ENCODE results near the gene LSM3. TPM values are rescaled to one million over a fixed set of nuclear protein-coding genes. Genes with fewer than 3 reads are reported as not detected.
"Not testable (repeated sequence)": the region's sequence is repeated elsewhere in the genome, so short reads cannot be mapped to it uniquely, and the experiment has no call there.

LSM3 gene
- total and polyA plus RNA-seq, 2 experiments from 2014 or later, result 12.4 to 22.1 TPM

GRCh38 chr3:14228681-14229470 lies 50.3 kb downstream of the LSM3 start:
- TF ChIP-seq EZH2phosphoT487 (IDR thresholded peaks at IDR 0.05; ENCODE audit: low read depth, severe bottlenecking, unreplicated experiment), result peak; percentile 73
- TF ChIP-seq EZH2 (IDR thresholded peaks at IDR 0.05; ENCODE audit: borderline replicate concordance), result no peak
- WGBS (ENCODE audit: low lambda C conversion rate, missing lambda C conversion rate), result 63% methylated on average over 8 of the region's 8 CpGs
- peaks cover 76% of the 10 kb centered on the region for H3K4me1 ChIP-seq (ENCODE audit: insufficient read depth)

GRCh38 chr3:14229695-14230094 lies 51.1 kb downstream of the LSM3 start:
- not testable (repeated sequence) for H3K79me2 ChIP-seq
- 28% methylated on average over 6 of the region's 6 CpGs for WGBS (ENCODE audit: low lambda C conversion rate, missing lambda C conversion rate)

More at GRCh38 chr3:14228681-14229470, 50.3 kb downstream of the LSM3 start:
- peak overlapping the region; percentile 73 for H3K27ac ChIP-seq
- H3K9me2 ChIP-seq (replicated peaks; ENCODE audit: insufficient read depth), result no peaks in the 10 kb centered on the region
- peak overlapping the region; percentile 20 for H3K4me2 ChIP-seq
- H4K20me1 ChIP-seq (ENCODE audit: insufficient read depth, poor library complexity, severe bottlenecking), result no peaks in the 10 kb centered on the region
- no peak overlapping the region for H2AFZ ChIP-seq
- no peaks in the 10 kb centered on the region for H3K9me3 ChIP-seq (ENCODE audit: low read depth)
- H3K79me2 ChIP-seq, result no peaks in the 10 kb centered on the region
- H3K27me3 ChIP-seq, result no peaks in the 10 kb centered on the region
- H3K4me3 ChIP-seq, result no peak overlapping the region
- no peaks in the 10 kb centered on the region for H3K36me3 ChIP-seq (replicated peaks; ENCODE audit: insufficient read depth, low read depth)
- DNase-seq (ENCODE audit: low spot score), result no peak

DNA sequence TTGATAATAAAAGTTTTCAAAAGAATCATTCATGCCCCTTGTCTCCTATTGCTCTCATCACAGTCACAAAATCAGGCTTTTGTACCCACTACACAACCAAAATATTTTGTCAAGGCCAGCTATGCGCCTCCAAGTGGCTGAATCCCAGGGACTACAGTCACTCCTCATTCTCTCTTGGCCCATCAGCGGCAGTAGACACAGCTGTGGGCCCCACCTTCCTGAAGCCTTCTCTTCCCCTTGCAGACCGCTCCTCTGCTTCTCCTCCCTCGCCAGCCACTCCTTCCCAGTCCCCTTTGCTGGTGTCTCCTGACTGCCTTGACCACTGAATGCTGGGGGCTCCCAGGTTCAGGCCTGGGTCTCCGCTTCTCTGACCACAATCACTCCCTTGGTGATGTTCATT lies 52.1 kb downstream of the LSM3 start:
- Histone ChIP-seq H3K4me2 (no peak overlapping the region), H3K79me2 (no peaks in the 10 kb centered on the region), H3K9me2 (replicated peaks; ENCODE audit: insufficient read depth) (no peaks in the 10 kb centered on the region), H4K20me1 (ENCODE audit: insufficient read depth, poor library complexity, severe bottlenecking) (no peaks in the 10 kb centered on the region), H3K4me3 (no peak overlapping the region), H3K36me3 (replicated peaks; ENCODE audit: insufficient read depth, low read depth) (no peaks in the 10 kb centered on the region), H3K27me3 (no peaks in the 10 kb centered on the region), H2AFZ (no peak overlapping the region), H3K9me3 (ENCODE audit: low read depth) (no peaks in the 10 kb centered on the region), H3K27ac (no peak overlapping the region), H3K4me1 (ENCODE audit: insufficient read depth) (peaks cover 72% of the 10 kb centered on the region)
- TF ChIP-seq EZH2phosphoT487 (IDR thresholded peaks at IDR 0.05; ENCODE audit: low read depth, severe bottlenecking, unreplicated experiment) (no peak), EZH2 (IDR thresholded peaks at IDR 0.05; ENCODE audit: borderline replicate concordance) (no peak)
- TF ChIP-seq, protein P1, sequence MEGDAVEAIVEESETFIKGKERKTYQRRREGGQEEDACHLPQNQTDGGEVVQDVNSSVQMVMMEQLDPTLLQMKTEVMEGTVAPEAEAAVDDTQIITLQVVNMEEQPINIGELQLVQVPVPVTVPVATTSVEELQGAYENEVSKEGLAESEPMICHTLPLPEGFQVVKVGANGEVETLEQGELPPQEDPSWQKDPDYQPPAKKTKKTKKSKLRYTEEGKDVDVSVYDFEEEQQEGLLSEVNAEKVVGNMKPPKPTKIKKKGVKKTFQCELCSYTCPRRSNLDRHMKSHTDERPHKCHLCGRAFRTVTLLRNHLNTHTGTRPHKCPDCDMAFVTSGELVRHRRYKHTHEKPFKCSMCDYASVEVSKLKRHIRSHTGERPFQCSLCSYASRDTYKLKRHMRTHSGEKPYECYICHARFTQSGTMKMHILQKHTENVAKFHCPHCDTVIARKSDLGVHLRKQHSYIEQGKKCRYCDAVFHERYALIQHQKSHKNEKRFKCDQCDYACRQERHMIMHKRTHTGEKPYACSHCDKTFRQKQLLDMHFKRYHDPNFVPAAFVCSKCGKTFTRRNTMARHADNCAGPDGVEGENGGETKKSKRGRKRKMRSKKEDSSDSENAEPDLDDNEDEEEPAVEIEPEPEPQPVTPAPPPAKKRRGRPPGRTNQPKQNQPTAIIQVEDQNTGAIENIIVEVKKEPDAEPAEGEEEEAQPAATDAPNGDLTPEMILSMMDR (IDR thresholded peaks at IDR 0.05; ENCODE audit: poor library complexity), result no peak
- DNase-seq (ENCODE audit: low spot score), result no peak
- WGBS (ENCODE audit: low lambda C conversion rate, missing lambda C conversion rate), result 96% methylated on average over 5 of the region's 5 CpGs

More at GRCh38 chr3:14229695-14230094, 51.1 kb downstream of the LSM3 start:
- H3K9me2 ChIP-seq (replicated peaks; ENCODE audit: insufficient read depth); H3K4me2 ChIP-seq; H2AFZ ChIP-seq; H3K36me3 ChIP-seq (replicated peaks; ENCODE audit: insufficient read depth, low read depth); H3K4me3 ChIP-seq; H4K20me1 ChIP-seq (ENCODE audit: insufficient read depth, poor library complexity, severe bottlenecking); DNase-seq (ENCODE audit: low spot score); H3K27me3 ChIP-seq; H3K9me3 ChIP-seq (ENCODE audit: low read depth): not testable (repeated sequence)
- Histone ChIP-seq H3K4me1 (ENCODE audit: insufficient read depth) (peaks cover 70% of the 10 kb centered on the region), H3K27ac (peak overlapping the region; percentile 73)

DNA sequence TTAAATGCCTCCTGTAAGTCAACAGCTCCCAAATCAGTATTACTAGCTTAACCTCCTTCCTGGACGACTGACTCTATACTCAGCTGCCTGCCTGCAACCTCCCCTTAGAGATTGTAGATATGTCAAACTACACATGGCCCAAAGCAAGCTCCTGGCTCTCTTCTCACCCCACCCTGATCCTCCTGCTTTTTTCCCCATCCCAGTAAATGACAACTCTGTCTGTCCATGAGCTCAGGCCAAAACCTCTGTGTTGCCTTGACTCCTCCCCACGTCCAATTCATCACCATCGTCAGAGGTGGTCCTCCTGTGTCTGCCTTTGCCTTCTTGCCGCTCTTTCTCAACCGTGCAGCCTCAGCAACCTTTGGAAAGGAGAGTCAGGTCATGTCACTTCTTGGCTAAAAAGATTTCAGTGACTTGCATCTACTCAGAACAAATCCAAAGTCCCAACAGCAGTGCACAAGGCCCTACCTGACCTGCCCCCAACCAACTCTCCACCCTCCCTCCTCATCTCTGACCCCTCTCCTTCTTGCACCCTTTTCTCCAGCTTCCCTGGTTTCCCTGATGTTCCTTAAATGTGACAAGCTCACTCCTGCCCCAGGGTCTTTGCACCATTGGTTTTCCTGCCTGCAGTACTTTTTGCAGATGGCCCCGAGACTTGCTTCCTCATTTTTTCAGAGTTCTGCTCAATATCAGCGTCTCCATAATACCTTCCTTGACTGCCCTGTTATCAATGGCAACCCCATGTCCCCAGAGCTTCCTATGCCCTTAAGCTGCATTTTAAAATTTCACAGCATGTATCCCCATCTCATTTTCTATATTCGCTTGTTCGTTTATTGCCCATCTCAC lies 52.8 kb downstream of the LSM3 start:
- Histone ChIP-seq H3K9me2 (replicated peaks; ENCODE audit: insufficient read depth) (no peaks in the 10 kb centered on the region), H3K27ac (peak overlapping the region; percentile 35), H4K20me1 (ENCODE audit: insufficient read depth, poor library complexity, severe bottlenecking) (no peaks in the 10 kb centered on the region), H3K4me3 (no peak overlapping the region), H2AFZ (no peak overlapping the region), H3K9me3 (ENCODE audit: low read depth) (no peaks in the 10 kb centered on the region), H3K4me1 (ENCODE audit: insufficient read depth) (peaks cover 68% of the 10 kb centered on the region), H3K4me2 (no peak overlapping the region), H3K27me3 (no peaks in the 10 kb centered on the region), H3K79me2 (no peaks in the 10 kb centered on the region), H3K36me3 (replicated peaks; ENCODE audit: insufficient read depth, low read depth) (no peaks in the 10 kb centered on the region)
- 79% methylated on average over 9 of the region's 9 CpGs for WGBS (ENCODE audit: low lambda C conversion rate, missing lambda C conversion rate)
- no peak for TF ChIP-seq EZH2phosphoT487 (IDR thresholded peaks at IDR 0.05; ENCODE audit: low read depth, severe bottlenecking, unreplicated experiment)
- TF ChIP-seq, protein P1 (IDR thresholded peaks at IDR 0.05; ENCODE audit: poor library complexity), result no peak
- TF ChIP-seq EZH2 (IDR thresholded peaks at IDR 0.05; ENCODE audit: borderline replicate concordance), result no peak
- no peak for DNase-seq (ENCODE audit: low spot score)

Measured in hepatocyte (in vitro differentiated cells).